ENCODE data around the gene TENM4.
"Not testable (repeated sequence)": the region's sequence is repeated elsewhere in the genome, so short reads cannot be mapped to it uniquely, and the experiment has no call there.

Gene TENM4

GRCh38 chr11:79237703-79238102 is 203.1 kb downstream of the TENM4 start:
- DNase-seq = no peak

DNA sequence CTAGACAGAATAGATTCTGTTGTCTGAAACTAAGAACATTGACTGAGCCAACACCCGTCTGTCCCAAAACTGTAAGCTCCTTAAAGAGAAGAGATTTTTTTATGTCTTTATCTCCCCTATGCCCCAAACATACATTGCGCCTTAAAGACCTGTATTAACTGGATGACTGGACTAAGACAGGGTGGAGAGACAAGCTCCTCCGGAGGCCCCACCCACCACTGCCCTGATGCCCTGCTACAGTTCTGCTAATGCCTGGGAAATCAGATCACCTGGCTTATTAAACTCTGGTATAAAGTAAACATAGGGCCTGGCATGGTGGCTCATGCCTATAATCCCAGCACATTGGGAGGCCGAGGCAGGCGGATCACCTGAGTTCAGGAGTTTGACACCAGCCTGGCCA is 203.7 kb downstream of the TENM4 start:
- DNase-seq = no peak

- DNase-seq = no peak
Measured at GRCh38 chr11:79236541-79236971, 204.3 kb downstream of the TENM4 start.

DNA sequence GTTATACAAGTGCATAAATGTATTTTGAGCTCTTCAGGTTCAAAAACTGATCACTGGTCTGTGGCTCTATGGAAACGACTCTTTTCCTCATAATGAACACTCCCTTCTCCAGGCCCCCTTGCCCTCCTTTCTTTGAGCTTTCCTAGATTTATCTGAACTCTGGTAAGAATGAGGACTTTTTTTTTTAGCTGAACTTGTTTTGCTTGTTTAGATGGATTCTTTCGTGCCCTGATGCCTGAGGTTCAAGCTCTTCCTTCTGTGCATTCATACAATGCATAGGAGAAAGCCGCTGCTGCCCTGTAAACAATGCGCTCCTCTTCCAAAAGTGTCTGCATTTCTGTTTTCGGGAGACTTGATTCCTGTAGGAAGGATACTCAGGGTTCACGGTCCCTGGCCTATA is 205.1 kb downstream of the TENM4 start:
- DNase-seq = no peak

GRCh38 chr11:79232346-79232745 is 208.5 kb downstream of the TENM4 start:
- no peak for DNase-seq

- no peak for DNase-seq
Measured at GRCh38 chr11:79229047-79229446, 211.8 kb downstream of the TENM4 start.

GRCh38 chr11:79227767-79228755 is 212.8 kb downstream of the TENM4 start:
- DNase-seq = no peak

DNA sequence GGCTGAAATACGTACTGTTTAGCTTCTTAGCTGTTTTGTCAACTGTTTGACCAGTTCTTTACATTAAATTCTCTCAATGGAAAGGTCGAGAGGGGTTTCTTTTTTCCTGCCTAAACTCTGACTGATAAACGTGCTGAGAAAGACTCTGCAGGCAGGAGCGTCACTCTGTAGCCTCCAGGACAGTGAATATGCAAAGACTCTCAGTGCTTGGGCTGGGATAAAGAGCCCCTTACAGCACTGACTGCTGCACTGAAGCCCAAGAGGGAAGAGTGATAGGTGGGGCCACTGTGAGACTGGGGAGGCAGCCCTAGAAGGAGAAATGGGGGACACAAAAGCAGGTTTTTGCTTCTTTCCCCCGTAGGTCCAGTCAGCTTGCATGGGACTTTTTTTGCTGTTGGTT is 213.5 kb downstream of the TENM4 start:
- no peak for DNase-seq

- no peak for DNase-seq
Measured at GRCh38 chr11:79226126-79226525, 214.7 kb downstream of the TENM4 start.

- DNase-seq = not testable (repeated sequence)
Measured at GRCh38 chr11:79222163-79222562, 218.7 kb downstream of the TENM4 start.

GRCh38 chr11:79221444-79222130 is 219.2 kb downstream of the TENM4 start:
- no peak for DNase-seq

GRCh38 chr11:79220171-79220570 is 220.7 kb downstream of the TENM4 start:
- DNase-seq = no peak

DNA sequence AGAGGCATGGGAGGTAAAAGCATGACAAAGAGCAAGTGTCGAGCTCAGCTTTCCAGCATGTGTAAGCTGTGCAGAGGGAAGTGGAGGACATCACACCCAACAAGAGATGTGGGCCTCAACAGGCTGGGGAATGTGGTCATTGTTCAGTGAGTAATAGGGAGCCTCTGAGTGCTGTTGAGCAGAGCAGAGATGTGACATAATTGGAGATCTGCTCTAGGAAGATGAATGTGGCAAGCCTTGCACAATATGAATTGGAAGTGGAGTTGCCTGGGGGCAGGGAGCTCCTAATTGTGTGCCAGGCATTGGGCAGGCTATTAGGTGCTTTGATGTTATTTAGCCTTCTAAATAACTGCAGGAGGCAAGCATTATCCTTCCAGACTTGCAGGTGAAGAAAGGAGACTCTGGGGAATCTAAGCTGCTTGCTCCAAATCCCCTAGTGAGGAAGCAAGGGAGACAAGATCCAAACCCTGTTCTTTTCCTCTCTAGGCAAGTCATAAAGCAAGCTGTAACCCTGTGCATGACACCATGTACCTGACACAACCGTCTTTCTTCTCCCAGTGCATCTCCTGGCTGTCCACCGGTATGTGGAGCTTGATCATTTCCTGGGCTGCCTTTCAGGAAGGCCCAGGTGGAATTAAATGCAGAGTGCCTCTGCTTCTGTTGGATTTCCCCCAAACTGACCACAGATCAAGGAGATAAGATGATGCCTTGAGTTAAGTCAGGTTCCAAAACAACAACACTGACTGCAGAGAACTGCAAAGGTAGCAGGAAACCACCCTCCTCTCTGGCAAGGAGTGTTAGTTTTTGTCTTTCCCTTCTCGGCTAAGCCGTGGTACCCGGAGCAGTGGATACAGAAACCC is 221.4 kb downstream of the TENM4 start:
- no peak for DNase-seq

GRCh38 chr11:79212741-79213190 is 228.1 kb downstream of the TENM4 start:
- no peak for DNase-seq

DNA sequence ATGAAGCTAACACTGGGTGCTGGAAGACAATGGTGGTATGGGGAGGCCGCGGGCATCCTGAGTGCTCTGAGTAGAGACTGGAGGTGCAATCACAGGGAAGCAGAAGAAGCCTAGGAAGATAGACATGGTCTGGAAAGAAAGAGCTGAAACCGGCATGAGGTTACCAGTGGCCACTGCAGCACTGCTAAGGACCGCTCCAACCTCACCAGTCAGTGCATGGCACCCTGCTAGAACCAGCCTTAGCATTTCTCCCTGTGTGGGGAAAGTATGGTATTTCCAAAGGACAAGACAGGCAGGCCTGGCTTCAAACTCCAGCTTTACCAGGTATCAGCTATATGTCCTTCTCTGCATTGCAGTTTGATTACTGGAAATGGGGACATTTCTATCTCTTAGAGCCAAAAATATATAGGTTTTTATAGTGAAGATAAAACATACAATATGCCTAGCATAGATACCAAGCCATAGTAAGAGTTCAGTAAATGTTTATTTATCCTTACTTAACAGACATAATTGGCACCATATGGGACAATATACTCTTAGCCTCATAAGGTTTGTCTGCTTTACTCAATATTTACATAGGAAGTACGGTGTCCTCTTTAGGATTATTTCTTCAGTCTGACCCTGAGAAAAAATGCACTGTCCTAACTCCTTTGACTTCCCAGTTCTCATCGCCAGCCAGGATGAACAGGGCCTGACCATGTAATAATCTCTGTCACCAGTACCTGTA is 231.1 kb downstream of the TENM4 start:
- DNase-seq = no peak

GRCh38 chr11:79208126-79208525 is 232.7 kb downstream of the TENM4 start:
- no peak for DNase-seq

GRCh38 chr11:79206951-79207350 is 233.9 kb downstream of the TENM4 start:
- no peak for DNase-seq

DNA sequence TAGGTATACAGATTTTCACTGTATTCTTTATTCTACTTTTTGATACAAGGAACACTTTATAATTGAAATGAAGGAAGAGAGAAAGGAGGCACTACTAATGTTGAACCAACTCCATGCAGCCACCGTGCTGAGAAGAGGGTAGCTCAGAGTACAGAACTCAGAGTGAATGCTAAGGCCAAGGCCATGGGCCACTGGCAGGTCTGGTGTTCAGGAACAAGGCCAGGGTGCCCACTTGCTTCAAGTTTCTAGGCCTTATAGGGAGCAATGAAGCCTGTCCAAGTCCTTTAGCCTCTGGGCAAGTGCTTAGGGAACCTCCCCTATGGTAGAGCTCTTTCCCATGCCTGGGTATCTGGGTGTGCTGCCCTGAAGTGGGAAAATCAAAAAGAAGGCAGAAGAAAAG is 235.0 kb downstream of the TENM4 start:
- no peak for DNase-seq

- no peak for DNase-seq
Measured at GRCh38 chr11:79201677-79202347, 239.0 kb downstream of the TENM4 start.

DNA sequence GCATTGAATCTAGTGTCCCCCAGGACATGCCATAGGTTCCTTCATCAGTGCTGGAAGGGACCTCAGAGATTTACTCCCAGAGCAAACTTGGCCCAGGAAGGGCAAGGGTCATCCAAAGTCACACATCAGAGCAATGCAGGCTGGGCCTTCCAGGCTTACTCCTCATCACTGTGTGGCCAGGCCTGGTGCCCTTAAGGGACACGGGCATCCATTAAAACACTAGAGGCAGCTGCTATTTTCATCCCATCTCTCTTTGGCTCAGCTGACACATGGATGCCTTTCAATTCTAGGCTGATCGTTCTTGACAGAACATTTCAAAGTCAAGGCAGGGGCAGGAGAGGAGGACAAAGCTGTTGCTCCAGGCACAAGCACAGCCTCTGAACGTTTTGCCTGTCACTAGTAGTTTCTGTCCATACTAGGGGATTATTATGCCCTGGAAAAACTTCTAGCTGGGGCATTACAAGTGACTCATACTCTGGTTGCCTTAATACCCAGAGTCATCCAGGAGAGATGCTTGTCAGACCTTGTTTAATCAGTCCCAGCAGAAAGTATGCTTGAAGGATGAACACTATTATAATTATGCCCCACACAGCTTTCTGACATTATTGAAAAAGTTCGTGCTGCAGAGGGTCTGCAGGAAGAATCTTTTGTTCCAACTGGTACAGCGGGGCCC is 240.3 kb downstream of the TENM4 start:
- DNase-seq = no peak

DNA sequence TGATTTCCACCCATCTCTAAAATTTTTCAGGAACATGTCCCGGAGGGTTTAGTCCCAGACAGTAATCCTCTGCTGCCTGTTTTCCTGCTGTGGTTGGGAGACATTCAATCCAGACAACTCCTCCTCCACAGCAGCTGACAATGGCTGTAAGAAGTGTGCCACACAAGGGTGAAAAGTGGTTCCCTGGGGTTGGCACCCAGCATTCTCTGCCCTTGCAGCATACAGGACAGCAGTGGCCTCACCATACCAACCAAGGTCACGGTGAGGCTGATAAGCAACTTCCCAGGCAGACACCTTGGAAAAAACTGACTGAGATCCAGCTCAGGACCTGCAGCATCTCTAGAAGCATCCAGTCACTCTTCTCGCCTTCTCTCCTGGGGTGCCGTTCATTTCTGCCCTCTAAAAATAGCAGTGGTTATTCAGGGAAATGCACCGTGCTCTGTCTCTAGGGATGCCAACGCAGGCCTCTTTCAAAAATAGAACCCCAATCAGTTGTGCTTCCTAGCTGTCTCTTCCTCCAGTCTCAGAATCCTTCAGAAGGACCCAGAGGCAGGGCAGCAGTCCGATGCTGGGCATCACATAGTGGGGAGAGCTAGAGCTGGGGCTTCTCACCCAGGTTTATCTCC is 241.0 kb downstream of the TENM4 start:
- DNase-seq = no peak
